Urothelium cell line (cell line): ENCODE results near the gene ATP1A1.

Source experiments
- DNase-seq: peaks from one replicate; pipeline ENCODE4 v3.0.0; 2011; ENCODE audit warnings: low spot score, mixed read lengths
- FAIRE-seq: peaks from 2 replicates; lab custom pipeline; 2011; peaks lifted over from hg19 to GRCh38; lab: Jason Lieb, UNC

The ATP1A1 gene

GRCh38 chr1:116433275-116434257 is 60.5 kb downstream of the ATP1A1 start:
- DNase-seq (peak; percentile 81), FAIRE-seq (peak; percentile 70)

GRCh38 chr1:116434849-116435248 is 61.8 kb downstream of the ATP1A1 start:
- no peak for FAIRE-seq
- no peak for DNase-seq

- FAIRE-seq (no peak), DNase-seq (no peak)
These were observed 63.0 kb downstream of the ATP1A1 start for GRCh38 chr1:116435806-116436610.

- FAIRE-seq (no peak), DNase-seq (no peak)
These were observed 63.5 kb downstream of the ATP1A1 start for GRCh38 chr1:116436611-116436970.

GRCh38 chr1:116439701-116440100 is 66.7 kb downstream of the ATP1A1 start:
- FAIRE-seq (no peak), DNase-seq (no peak)

GRCh38 chr1:116440731-116441130 is 67.7 kb downstream of the ATP1A1 start:
- no peak for DNase-seq
- no peak for FAIRE-seq

- DNase-seq: no peak
- FAIRE-seq: no peak
These were observed 72.5 kb downstream of the ATP1A1 start for GRCh38 chr1:116445534-116445933.

GRCh38 chr1:116446686-116447085 is 73.6 kb downstream of the ATP1A1 start:
- peak; percentile 32 for FAIRE-seq
- no peak for DNase-seq

- DNase-seq: no peak
- no peak for FAIRE-seq
These were observed 75.8 kb downstream of the ATP1A1 start for GRCh38 chr1:116448785-116449385.

- FAIRE-seq (no peak), DNase-seq (no peak)
These were observed 76.5 kb downstream of the ATP1A1 start for GRCh38 chr1:116449578-116449977.

- DNase-seq (no peak), FAIRE-seq (no peak)
These were observed 78.7 kb downstream of the ATP1A1 start for GRCh38 chr1:116451702-116452101.

GRCh38 chr1:116453481-116453880 is 80.4 kb downstream of the ATP1A1 start:
- DNase-seq: no peak

GRCh38 chr1:116453906-116454305 is 80.9 kb downstream of the ATP1A1 start:
- DNase-seq (no peak), FAIRE-seq (no peak)

More at GRCh38 chr1:116453481-116453880, 80.4 kb downstream of the ATP1A1 start:
- FAIRE-seq: no peak
